NCI-H526 treated with DMSO at 0.1 percent for 48 hours (cell line): ENCODE results near the gene FBXO42.
"Not testable (repeated sequence)": the region's sequence is repeated elsewhere in the genome, so short reads cannot be mapped to it uniquely, and the experiment has no call there.

ENCODE experiments used
- DNase-seq: peaks from one replicate; lab custom pipeline; 2025; lab: John Stamatoyannopoulos, UW

FBXO42 gene

GRCh38 chr1:16242556-16243214 lies 109.6 kb downstream of the FBXO42 start:
- DNase-seq = no peak

GRCh38 chr1:16241221-16241708 lies 111.0 kb downstream of the FBXO42 start:
- no peak for DNase-seq

GRCh38 chr1:16239972-16240491 lies 112.2 kb downstream of the FBXO42 start:
- no peak for DNase-seq

- no peak for DNase-seq
Measured at GRCh38 chr1:16237343-16237830, 114.9 kb downstream of the FBXO42 start.

GRCh38 chr1:16236511-16237342 lies 115.6 kb downstream of the FBXO42 start, which contains the start of gene CPLANE2:
Gene CPLANE2, minus strand, starts transcription at chr1:16237183. Its CDS starts 441 bp downstream, at chr1:16236742.
- DNase-seq = peak; percentile 83

GRCh38 chr1:16235944-16236510 lies 116.3 kb downstream of the FBXO42 start:
- peak; percentile 51 for DNase-seq

GRCh38 chr1:16235347-16235746 lies 116.9 kb downstream of the FBXO42 start:
- DNase-seq = no peak

GRCh38 chr1:16233431-16233830 lies 118.8 kb downstream of the FBXO42 start:
- no peak for DNase-seq

- no peak for DNase-seq
Measured at GRCh38 chr1:16232316-16232710, 120.0 kb downstream of the FBXO42 start.

GRCh38 chr1:16231331-16232315 lies 120.7 kb downstream of the FBXO42 start:
- no peak for DNase-seq

- no peak for DNase-seq
Measured at GRCh38 chr1:16230744-16231143, 121.5 kb downstream of the FBXO42 start.

GRCh38 chr1:16229976-16230740 lies 122.1 kb downstream of the FBXO42 start:
- DNase-seq = no peak

- no peak for DNase-seq
Measured at GRCh38 chr1:16226490-16227179, 125.6 kb downstream of the FBXO42 start.

- no peak for DNase-seq
Measured at GRCh38 chr1:16226129-16226489, 126.2 kb downstream of the FBXO42 start.

GRCh38 chr1:16224472-16224871 lies 127.8 kb downstream of the FBXO42 start:
- DNase-seq = no peak

GRCh38 chr1:16222716-16223115 lies 129.6 kb downstream of the FBXO42 start:
- DNase-seq = not testable (repeated sequence)

- DNase-seq = no peak
Measured at GRCh38 chr1:16221499-16221898, 130.8 kb downstream of the FBXO42 start.

- DNase-seq = no peak
Measured at GRCh38 chr1:16219968-16220500, 132.2 kb downstream of the FBXO42 start.

- DNase-seq = no peak
Measured at GRCh38 chr1:16218674-16219071, 133.6 kb downstream of the FBXO42 start.
